WTC11 (cell line): Measurements from ENCODE around the gene ST6GALNAC3. TPM values are rescaled to one million over a fixed set of nuclear protein-coding genes. Genes with fewer than 3 reads are reported as not detected.

Source experiments
- ATAC-seq: fragments of 200-7000 bp; cut with Tn5 transposase; 2 replicates; pipeline ENCODE4 v1.10.0; 2021; ENCODE audit warnings: mild to moderate bottlenecking, moderate library complexity
- CTCF ChIA-PET: fragments of 300-600 bp; sonication (Branson Sonifier 250); formaldehyde crosslinking; loops from one replicate; lab custom pipeline; 2021; ENCODE audit warnings: antibody characterized with exemption; lab: Charles Lee
- POLR2A ChIA-PET: fragments of 350-600 bp; sonication (Branson Sonifier 250); formaldehyde crosslinking; loops from one replicate; lab custom pipeline; 2021; ENCODE audit warnings: antibody characterized with exemption; lab: Charles Lee
- DNase-seq: peaks from one replicate; pipeline ENCODE4 v3.0.0; 2021; ENCODE audit warnings: low spot score
- H3K27ac Mint-ChIP-seq: 2 replicates; pipeline ENCODE4 v1.8.0; 2021; ENCODE audit warnings: mixed read lengths
- H3K27me3 Mint-ChIP-seq: 2 replicates; pipeline ENCODE4 v1.8.0; 2021; ENCODE audit warnings: low read depth, mild to moderate bottlenecking, moderate library complexity, mixed read lengths
- H3K36me3 Mint-ChIP-seq: 2 replicates; pipeline ENCODE4 v1.8.0; 2021; ENCODE audit warnings: mixed read lengths
- H3K4me1 Mint-ChIP-seq: 2 replicates; pipeline ENCODE4 v1.8.0; 2022; ENCODE audit warnings: mixed read lengths
- H3K4me3 Mint-ChIP-seq: 2 replicates; pipeline ENCODE4 v1.8.0; 2021; ENCODE audit warnings: mild to moderate bottlenecking, moderate library complexity, mixed read lengths
- H3K9me3 Mint-ChIP-seq: 2 replicates; pipeline ENCODE4 v1.8.0; 2021; ENCODE audit warnings: mixed read lengths
- ELF4 ChIP-seq: sonication (generic); formaldehyde crosslinking; IDR thresholded peaks from 2 replicates; pipeline ENCODE4 v1.8.1; 2022; ENCODE audit warnings: low read depth, mild to moderate bottlenecking, moderate library complexity, missing genetic modification reagents
- EMX1 ChIP-seq: fragments of 250-450 bp; sonication (Bioruptor Pico); IDR thresholded peaks from 2 replicates; pipeline ENCODE4 v1.8.0; 2021; ENCODE audit warnings: mild to moderate bottlenecking
- ETV6 ChIP-seq: sonication (generic); formaldehyde crosslinking; IDR thresholded peaks from 2 replicates; pipeline ENCODE4 v1.8.1; 2022; ENCODE audit warnings: mild to moderate bottlenecking, missing genetic modification reagents
- FOXK1 ChIP-seq: sonication (generic); formaldehyde crosslinking; IDR thresholded peaks from 2 replicates; pipeline ENCODE4 v1.8.0; 2022; ENCODE audit warnings: mild to moderate bottlenecking, moderate library complexity, missing genetic modification reagents
- FOXP1 ChIP-seq: sonication (generic); formaldehyde crosslinking; IDR thresholded peaks from 2 replicates; pipeline ENCODE4 v1.8.0; 2022; ENCODE audit warnings: missing genetic modification reagents, mild to moderate bottlenecking, moderate library complexity, borderline replicate concordance
- GTF2I ChIP-seq: fragments of 250-450 bp; sonication (Bioruptor Pico); conservative IDR thresholded peaks from 2 replicates; pipeline ENCODE4 v1.4.0; 2021; ENCODE audit warnings: mild to moderate bottlenecking
- KAT7 ChIP-seq: sonication (generic); formaldehyde crosslinking; IDR thresholded peaks from 2 replicates; pipeline ENCODE4 v1.8.1; 2023; ENCODE audit warnings: missing genetic modification reagents, mild to moderate bottlenecking, borderline replicate concordance
- MXD4 ChIP-seq: fragments of 250-450 bp; sonication (Bioruptor Pico); IDR thresholded peaks from 2 replicates; pipeline ENCODE4 v1.8.0; 2021; ENCODE audit warnings: mild to moderate bottlenecking, moderate library complexity, borderline replicate concordance
- NFATC4 ChIP-seq: fragments of 250-450 bp; sonication (Bioruptor Pico); IDR thresholded peaks from 2 replicates; pipeline ENCODE4 v1.9.0; 2021; ENCODE audit warnings: mild to moderate bottlenecking
- SMAD3 ChIP-seq: sonication (generic); formaldehyde crosslinking; IDR thresholded peaks from 2 replicates; pipeline ENCODE4 v1.8.0; 2022; ENCODE audit warnings: missing genetic modification reagents, mild to moderate bottlenecking, borderline replicate concordance
- TEAD4 ChIP-seq: sonication (generic); formaldehyde crosslinking; IDR thresholded peaks from 2 replicates; pipeline ENCODE4 v1.8.0; 2022; ENCODE audit warnings: mild to moderate bottlenecking, missing genetic modification reagents
- ZBTB21 ChIP-seq: sonication (generic); formaldehyde crosslinking; IDR thresholded peaks from 2 replicates; pipeline ENCODE4 v1.8.1; 2023; ENCODE audit warnings: mild to moderate bottlenecking, missing genetic modification reagents, borderline replicate concordance
- ZNF121 ChIP-seq: sonication (generic); formaldehyde crosslinking; IDR thresholded peaks from 2 replicates; pipeline ENCODE4 v1.8.0; 2023; ENCODE audit warnings: missing genetic modification reagents
- total RNA-seq: library from RNA; stranded (reverse); gene quantifications from 3 replicates; pipeline ENCODE4 v1.2.3, GENCODE V29; 2021
- TF ChIP-seq, protein P1 (sequence below): sonication (generic); formaldehyde crosslinking; IDR thresholded peaks from 2 replicates; pipeline ENCODE4 v1.8.0; 2022; ENCODE audit warnings: mild to moderate bottlenecking, missing genetic modification reagents
- TF ChIP-seq, protein P2 (sequence below): sonication (generic); formaldehyde crosslinking; conservative IDR thresholded peaks from 2 replicates; pipeline ENCODE4 v1.8.1; 2022; ENCODE audit warnings: mild to moderate bottlenecking, missing genetic modification reagents
- TF ChIP-seq, protein P3 (sequence below): sonication (generic); formaldehyde crosslinking; IDR thresholded peaks from 2 replicates; pipeline ENCODE4 v1.8.1; 2022; ENCODE audit warnings: mild to moderate bottlenecking, missing genetic modification reagents, moderate library complexity, borderline replicate concordance
- TF ChIP-seq, protein P4 (sequence below): sonication (generic); formaldehyde crosslinking; IDR thresholded peaks from 2 replicates; pipeline ENCODE4 v1.8.0; 2022; ENCODE audit warnings: mild to moderate bottlenecking, missing genetic modification reagents
- TF ChIP-seq, protein P5 (sequence below): sonication (generic); formaldehyde crosslinking; IDR thresholded peaks from 2 replicates; pipeline ENCODE4 v1.8.1; 2023; ENCODE audit warnings: mild to moderate bottlenecking, moderate library complexity, missing genetic modification reagents
- TF ChIP-seq, protein P6 (sequence below): fragments of 200-600 bp; IDR thresholded peaks from 2 replicates; pipeline ENCODE4 v1.8.0; 2022; ENCODE audit warnings: antibody characterized with exemption
- TF ChIP-seq, protein P7 (sequence below): sonication (generic); formaldehyde crosslinking; conservative IDR thresholded peaks from 2 replicates; pipeline ENCODE4 v1.8.1; 2023; ENCODE audit warnings: mild to moderate bottlenecking, low read depth, missing genetic modification reagents, moderate library complexity
- TF ChIP-seq, protein P8 (sequence below): fragments of 250-450 bp; sonication (Bioruptor Pico); IDR thresholded peaks from 2 replicates; pipeline ENCODE4 v1.9.0; 2021; ENCODE audit warnings: mild to moderate bottlenecking, borderline replicate concordance

Gene ST6GALNAC3
- total RNA-seq, 1 experiment from 2014 or later, result 11.9 TPM

DNA sequence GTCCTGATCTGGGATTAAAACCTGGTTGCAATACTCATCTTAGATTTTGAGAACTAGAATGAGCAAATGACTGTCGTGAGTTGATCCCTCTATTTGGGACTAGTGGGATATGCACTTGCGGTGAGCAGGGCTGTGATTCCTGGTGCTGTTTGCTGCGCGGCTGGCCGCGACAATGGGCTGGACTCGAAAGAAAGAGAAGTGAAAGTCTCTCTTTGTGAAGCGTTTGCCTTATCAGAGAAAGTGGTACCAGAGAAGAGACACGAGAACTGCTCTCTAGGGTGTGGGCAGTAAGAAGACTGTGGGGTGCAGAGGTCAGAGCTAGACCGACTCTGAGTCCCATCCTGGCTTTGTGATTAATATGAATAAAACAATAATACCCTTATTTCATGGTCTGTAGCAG lies 8.6 kb downstream of the ST6GALNAC3 start:
- Mint-ChIP-seq H3K4me3 (no peak overlapping the region), H3K4me1 (peaks cover 42% of the 10 kb centered on the region), H3K9me3 (no peaks in the 10 kb centered on the region), H3K27ac (peak overlapping the region; percentile 0; the same call in 1 of the 2 replicates), H3K36me3 (no peaks in the 10 kb centered on the region), H3K27me3 (no peaks in the 10 kb centered on the region)
- no peak for ATAC-seq
- DNase-seq, result no peak
- POLR2A ChIA-PET, result no interaction called here
- TF ChIP-seq, protein P1, sequence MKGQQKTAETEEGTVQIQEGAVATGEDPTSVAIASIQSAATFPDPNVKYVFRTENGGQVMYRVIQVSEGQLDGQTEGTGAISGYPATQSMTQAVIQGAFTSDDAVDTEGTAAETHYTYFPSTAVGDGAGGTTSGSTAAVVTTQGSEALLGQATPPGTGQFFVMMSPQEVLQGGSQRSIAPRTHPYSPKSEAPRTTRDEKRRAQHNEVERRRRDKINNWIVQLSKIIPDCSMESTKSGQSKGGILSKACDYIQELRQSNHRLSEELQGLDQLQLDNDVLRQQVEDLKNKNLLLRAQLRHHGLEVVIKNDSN (CRISPR knock-in tag), result no peak
- TF ChIP-seq TEAD4 (CRISPR knock-in tag) (no peak), FOXP1 (no peak), FOXK1 (CRISPR knock-in tag) (no peak), GTF2I (CRISPR knock-in tag) (no peak), KAT7 (no peak), ZNF121 (CRISPR knock-in tag) (no peak), MXD4 (CRISPR knock-in tag) (no peak), NFATC4 (CRISPR knock-in tag) (no peak), ELF4 (no peak), ZBTB21 (CRISPR knock-in tag) (no peak)
- TF ChIP-seq, protein P2, sequence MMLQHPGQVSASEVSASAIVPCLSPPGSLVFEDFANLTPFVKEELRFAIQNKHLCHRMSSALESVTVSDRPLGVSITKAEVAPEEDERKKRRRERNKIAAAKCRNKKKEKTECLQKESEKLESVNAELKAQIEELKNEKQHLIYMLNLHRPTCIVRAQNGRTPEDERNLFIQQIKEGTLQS (CRISPR knock-in tag), result no peak
- TF ChIP-seq, protein P3, sequence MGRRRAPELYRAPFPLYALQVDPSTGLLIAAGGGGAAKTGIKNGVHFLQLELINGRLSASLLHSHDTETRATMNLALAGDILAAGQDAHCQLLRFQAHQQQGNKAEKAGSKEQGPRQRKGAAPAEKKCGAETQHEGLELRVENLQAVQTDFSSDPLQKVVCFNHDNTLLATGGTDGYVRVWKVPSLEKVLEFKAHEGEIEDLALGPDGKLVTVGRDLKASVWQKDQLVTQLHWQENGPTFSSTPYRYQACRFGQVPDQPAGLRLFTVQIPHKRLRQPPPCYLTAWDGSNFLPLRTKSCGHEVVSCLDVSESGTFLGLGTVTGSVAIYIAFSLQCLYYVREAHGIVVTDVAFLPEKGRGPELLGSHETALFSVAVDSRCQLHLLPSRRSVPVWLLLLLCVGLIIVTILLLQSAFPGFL (CRISPR knock-in tag), result no peak
- TF ChIP-seq, protein P4, sequence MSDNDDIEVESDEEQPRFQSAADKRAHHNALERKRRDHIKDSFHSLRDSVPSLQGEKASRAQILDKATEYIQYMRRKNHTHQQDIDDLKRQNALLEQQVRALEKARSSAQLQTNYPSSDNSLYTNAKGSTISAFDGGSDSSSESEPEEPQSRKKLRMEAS (CRISPR knock-in tag), result no peak
- TF ChIP-seq, protein P5, sequence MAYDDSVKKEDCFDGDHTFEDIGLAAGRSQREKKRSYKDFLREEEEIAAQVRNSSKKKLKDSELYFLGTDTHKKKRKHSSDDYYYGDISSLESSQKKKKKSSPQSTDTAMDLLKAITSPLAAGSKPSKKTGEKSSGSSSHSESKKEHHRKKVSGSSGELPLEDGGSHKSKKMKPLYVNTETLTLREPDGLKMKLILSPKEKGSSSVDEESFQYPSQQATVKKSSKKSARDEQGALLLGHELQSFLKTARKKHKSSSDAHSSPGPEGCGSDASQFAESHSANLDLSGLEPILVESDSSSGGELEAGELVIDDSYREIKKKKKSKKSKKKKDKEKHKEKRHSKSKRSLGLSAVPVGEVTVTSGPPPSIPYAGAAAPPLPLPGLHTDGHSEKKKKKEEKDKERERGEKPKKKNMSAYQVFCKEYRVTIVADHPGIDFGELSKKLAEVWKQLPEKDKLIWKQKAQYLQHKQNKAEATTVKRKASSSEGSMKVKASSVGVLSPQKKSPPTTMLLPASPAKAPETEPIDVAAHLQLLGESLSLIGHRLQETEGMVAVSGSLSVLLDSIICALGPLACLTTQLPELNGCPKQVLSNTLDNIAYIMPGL (CRISPR knock-in tag), result no peak
- TF ChIP-seq, protein P6, sequence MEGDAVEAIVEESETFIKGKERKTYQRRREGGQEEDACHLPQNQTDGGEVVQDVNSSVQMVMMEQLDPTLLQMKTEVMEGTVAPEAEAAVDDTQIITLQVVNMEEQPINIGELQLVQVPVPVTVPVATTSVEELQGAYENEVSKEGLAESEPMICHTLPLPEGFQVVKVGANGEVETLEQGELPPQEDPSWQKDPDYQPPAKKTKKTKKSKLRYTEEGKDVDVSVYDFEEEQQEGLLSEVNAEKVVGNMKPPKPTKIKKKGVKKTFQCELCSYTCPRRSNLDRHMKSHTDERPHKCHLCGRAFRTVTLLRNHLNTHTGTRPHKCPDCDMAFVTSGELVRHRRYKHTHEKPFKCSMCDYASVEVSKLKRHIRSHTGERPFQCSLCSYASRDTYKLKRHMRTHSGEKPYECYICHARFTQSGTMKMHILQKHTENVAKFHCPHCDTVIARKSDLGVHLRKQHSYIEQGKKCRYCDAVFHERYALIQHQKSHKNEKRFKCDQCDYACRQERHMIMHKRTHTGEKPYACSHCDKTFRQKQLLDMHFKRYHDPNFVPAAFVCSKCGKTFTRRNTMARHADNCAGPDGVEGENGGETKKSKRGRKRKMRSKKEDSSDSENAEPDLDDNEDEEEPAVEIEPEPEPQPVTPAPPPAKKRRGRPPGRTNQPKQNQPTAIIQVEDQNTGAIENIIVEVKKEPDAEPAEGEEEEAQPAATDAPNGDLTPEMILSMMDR, result no peak
- TF ChIP-seq, protein P7, sequence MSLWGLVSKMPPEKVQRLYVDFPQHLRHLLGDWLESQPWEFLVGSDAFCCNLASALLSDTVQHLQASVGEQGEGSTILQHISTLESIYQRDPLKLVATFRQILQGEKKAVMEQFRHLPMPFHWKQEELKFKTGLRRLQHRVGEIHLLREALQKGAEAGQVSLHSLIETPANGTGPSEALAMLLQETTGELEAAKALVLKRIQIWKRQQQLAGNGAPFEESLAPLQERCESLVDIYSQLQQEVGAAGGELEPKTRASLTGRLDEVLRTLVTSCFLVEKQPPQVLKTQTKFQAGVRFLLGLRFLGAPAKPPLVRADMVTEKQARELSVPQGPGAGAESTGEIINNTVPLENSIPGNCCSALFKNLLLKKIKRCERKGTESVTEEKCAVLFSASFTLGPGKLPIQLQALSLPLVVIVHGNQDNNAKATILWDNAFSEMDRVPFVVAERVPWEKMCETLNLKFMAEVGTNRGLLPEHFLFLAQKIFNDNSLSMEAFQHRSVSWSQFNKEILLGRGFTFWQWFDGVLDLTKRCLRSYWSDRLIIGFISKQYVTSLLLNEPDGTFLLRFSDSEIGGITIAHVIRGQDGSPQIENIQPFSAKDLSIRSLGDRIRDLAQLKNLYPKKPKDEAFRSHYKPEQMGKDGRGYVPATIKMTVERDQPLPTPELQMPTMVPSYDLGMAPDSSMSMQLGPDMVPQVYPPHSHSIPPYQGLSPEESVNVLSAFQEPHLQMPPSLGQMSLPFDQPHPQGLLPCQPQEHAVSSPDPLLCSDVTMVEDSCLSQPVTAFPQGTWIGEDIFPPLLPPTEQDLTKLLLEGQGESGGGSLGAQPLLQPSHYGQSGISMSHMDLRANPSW (CRISPR knock-in tag), result no peak
- TF ChIP-seq, all 79 proteins: peak for 0
- CTCF ChIA-PET, result no interaction called here

DNA sequence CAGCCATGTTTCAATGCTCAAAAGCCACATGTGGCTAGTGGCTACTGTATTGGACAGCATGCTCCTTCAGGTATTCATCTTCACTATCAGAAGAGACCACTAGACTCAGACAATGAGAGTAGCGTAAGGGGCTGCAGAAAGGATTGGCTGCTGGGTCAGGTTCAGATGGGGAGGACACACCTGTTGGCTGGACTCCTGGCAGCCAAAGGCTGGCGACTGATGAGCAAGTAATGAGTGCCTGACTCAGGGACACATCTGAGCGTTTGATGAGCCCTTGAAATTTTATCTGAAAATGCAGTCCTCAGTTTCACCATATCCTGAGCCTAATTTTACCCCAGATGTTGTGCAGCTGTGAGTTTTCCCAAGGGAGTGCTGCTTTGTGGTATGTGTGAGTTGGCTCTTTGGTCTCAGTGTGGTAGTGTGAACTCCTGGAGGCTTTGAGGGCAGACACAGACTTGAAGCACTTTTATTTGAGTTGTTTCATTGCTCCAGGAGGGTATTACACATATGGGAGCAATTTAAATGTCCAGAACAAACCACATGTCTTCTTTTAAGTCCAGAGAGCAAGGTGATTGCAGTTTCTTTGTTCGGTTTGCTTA lies 9.6 kb downstream of the ST6GALNAC3 start:
- H3K9me3 Mint-ChIP-seq, result no peaks in the 10 kb centered on the region
- ChIA-PET POLR2A (no interaction called here), CTCF (no interaction called here)
- H3K27ac Mint-ChIP-seq, result no peak overlapping the region
- H3K27me3 Mint-ChIP-seq, result no peaks in the 10 kb centered on the region
- H3K4me3 Mint-ChIP-seq, result no peak overlapping the region
- no peaks in the 10 kb centered on the region for H3K36me3 Mint-ChIP-seq
- no peak for ATAC-seq
- H3K4me1 Mint-ChIP-seq, result peaks cover 42% of the 10 kb centered on the region
- no peak for DNase-seq
- TF ChIP-seq, protein P8, sequence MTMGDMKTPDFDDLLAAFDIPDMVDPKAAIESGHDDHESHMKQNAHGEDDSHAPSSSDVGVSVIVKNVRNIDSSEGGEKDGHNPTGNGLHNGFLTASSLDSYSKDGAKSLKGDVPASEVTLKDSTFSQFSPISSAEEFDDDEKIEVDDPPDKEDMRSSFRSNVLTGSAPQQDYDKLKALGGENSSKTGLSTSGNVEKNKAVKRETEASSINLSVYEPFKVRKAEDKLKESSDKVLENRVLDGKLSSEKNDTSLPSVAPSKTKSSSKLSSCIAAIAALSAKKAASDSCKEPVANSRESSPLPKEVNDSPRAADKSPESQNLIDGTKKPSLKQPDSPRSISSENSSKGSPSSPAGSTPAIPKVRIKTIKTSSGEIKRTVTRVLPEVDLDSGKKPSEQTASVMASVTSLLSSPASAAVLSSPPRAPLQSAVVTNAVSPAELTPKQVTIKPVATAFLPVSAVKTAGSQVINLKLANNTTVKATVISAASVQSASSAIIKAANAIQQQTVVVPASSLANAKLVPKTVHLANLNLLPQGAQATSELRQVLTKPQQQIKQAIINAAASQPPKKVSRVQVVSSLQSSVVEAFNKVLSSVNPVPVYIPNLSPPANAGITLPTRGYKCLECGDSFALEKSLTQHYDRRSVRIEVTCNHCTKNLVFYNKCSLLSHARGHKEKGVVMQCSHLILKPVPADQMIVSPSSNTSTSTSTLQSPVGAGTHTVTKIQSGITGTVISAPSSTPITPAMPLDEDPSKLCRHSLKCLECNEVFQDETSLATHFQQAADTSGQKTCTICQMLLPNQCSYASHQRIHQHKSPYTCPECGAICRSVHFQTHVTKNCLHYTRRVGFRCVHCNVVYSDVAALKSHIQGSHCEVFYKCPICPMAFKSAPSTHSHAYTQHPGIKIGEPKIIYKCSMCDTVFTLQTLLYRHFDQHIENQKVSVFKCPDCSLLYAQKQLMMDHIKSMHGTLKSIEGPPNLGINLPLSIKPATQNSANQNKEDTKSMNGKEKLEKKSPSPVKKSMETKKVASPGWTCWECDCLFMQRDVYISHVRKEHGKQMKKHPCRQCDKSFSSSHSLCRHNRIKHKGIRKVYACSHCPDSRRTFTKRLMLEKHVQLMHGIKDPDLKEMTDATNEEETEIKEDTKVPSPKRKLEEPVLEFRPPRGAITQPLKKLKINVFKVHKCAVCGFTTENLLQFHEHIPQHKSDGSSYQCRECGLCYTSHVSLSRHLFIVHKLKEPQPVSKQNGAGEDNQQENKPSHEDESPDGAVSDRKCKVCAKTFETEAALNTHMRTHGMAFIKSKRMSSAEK, result no peak
- no peak for TF ChIP-seq SMAD3 (CRISPR knock-in tag)
- TF ChIP-seq ETV6 (CRISPR knock-in tag), result no peak
- no peak for TF ChIP-seq EMX1 (CRISPR knock-in tag)
